Measurements from ENCODE around the gene RPTOR.

DNA sequence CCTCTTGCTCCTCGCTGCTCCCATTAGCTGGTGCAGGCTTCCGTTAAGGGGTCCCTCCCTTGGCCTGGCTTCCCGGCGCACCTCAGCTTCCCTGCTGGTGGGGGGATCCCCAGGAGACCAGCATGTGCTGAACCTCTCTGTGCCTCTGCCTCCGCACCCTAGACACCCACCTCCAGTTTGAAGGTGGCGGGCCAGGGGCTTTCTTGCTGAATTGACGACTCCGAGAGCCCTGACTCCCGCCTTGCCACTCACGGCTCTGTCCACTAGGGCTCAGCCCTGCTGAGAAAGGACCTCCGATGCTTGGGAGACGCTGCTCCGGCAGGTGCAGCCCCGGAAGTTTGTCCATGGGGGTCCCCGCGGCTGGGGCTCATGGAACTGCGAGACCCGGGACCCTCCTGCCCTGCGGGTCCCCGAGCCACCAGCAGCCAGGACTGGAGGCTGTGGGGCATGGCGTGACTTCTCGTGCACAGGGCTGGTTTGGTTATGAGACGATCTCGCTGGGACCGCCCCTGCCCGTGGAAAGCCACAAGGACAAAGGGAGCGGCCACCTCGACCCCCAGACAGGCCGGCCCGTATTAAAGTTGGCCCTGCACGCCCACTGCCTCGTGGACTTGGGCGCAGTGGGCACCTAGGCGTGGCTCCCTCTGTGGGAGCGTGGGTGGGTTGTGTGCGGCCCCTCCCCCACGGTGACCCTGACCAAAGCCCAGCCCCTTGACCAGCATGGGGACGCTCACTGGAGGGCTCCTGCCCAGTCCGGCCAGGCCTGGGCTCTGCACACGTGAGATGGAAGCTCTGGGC lies 455.1 kb downstream of the RPTOR start:
- TF ChIP-seq CTCF (conservative IDR thresholded peaks at IDR 0.05; ENCODE audit: low read depth, low read length) (no peak), EZH2 (IDR thresholded peaks at IDR 0.05; ENCODE audit: low read length, unreplicated experiment) (no peak), EZH2phosphoT487 (IDR thresholded peaks at IDR 0.05; ENCODE audit: borderline replicate concordance, low read length) (no peak)
